GM18907 (cell line): ENCODE measurements around the gene NRG3.

Experiments
- ATAC-seq: cut with Tn5 transposase; IDR thresholded peaks from one replicate; pipeline ENCODE4 v1.9.1; 2021; ENCODE audit warnings: mild to moderate bottlenecking, moderate library complexity; ENCODE audit not compliant: unreplicated experiment

NRG3 gene

DNA sequence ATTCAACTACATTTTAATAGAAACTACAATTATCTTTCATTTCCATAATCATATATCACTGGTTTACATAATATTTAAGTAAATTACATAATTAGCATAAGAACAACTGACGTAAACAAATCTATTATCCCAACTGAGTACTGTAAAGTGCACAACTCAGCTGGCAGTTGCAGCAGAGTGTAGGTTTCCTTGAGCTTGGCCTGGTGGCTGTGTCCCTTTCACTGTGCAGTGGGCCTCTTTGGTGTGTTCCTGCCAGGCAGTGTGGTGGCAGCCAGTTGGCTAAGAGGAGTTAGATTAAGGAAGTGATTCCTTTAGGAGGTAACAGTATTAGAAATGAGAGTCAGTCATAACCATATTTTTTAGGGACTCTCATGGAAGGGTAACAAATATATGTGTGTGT, 7.0 kb downstream of the NRG3 start:
- no peak for ATAC-seq

DNA sequence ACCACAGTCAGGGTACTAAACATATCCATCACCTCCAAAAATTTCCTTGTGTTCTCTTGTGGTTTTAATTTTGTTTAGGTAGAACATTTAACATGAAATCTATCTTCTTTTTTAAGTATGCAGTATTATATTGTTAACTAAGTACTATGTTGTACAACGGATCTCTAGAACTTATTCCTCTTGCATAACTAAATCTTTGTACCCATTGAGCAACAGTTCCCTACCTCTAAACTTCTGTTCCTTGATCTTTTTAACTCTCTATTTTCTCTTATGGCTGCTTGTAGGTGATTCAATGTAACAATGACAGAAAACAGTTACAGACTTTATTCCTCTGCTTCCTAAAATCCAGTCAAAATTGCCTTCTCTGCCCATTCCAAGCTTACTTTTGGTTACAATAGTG, 9.9 kb downstream of the NRG3 start:
- no peak for ATAC-seq

DNA sequence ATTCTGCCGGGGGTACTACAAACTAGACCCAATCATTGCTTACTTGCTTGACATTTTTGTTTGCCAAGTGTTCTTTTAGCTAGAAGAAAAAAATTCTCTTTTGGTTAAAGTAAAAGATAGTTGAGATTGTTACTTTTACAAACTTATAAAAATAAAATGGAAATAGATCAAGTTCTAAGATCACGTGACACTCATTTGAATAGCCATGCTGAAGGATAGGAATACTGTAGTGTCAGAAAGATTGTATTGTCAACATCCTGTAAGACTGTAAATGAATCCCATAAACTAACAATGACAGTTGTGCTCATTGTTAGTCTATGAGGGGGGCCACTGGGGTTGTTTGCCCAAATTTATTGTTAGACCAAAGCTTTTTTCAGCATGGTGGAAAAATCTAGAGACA, 10.5 kb downstream of the NRG3 start:
- no peak for ATAC-seq

DNA sequence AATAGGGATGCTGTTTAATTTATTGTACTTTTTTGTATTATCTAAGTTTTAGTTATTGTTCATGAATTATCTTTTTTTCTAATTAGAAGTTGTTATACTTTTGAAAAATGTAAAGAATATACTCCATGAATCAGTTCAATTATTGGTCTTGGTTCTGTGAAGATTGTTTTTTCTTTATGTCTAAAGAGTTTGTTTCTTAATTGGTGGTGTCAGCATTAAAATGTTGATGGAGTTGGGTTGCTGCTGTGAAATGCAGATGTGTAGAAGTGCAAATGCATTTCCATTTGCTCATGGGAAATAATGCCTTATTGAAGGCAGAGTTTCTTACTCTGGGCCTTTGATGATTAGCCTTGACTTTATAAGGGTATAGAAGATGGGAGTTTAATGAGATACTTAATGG, 11.9 kb downstream of the NRG3 start:
- ATAC-seq: no peak

DNA sequence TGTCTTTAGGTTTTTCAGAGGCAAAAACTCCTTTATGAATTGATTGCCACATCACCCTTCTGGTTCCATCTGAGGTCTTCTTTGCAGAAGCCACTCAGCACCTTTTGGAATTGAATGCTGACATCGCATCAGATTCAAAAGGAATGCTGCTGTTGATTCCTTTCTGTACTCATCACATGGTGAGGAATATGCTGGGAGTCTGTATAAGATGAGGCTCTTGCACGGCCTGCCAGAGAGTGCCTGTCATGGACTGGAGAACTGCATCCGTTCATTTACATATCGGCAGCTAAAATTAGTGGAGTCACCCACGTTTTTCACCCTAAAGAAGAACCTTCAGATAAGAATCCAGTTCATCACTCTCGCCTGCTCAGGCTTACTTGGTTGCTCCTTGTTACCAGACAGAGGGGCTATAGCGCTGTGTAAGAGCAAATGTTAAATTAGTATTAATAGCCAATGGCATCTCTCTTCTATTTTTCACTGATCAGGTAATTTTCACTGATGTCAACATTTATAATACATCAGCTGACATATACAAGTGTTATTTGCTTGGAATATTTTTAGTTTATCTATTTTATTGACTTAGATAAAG, 14.3 kb downstream of the NRG3 start:
- no peak for ATAC-seq

DNA sequence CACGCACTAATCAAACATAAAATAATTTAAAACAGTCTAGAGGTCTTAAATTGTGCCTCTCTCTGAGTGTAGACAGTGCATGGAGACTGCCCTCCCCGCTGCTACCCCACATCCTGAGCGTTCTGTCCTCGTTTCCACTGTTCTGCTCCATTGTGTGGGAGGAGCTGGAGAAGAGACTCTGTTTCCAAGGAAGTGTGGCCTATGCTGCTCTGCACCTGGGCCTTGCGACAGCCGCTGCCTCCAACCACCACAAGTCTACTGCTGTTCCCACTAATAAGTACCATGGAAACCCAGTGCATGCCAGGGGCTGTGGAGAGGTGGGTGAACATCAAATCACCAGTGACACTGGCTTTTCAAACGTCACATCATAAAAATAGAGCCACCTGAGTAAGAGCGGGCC, 19.6 kb downstream of the NRG3 start:
- ATAC-seq: no peak

DNA sequence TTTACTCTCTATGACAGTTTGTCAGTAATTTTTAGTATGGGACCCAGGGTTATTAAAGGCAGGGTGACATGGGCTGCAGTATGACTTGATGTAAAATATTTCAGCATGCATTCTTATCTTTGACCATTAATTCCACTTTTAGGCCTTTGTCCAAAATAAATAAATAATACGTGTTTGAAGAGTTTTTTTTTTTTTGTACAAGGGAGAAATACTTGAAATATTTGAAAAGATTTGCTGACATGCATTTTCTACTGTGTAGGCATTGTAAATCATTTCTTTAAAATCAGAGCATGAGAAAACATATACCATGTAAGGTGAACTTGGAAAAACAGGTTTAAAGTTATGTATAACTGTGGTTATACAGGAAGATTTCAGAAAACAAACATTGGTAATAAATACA, 23.5 kb downstream of the NRG3 start:
- ATAC-seq: no peak

DNA sequence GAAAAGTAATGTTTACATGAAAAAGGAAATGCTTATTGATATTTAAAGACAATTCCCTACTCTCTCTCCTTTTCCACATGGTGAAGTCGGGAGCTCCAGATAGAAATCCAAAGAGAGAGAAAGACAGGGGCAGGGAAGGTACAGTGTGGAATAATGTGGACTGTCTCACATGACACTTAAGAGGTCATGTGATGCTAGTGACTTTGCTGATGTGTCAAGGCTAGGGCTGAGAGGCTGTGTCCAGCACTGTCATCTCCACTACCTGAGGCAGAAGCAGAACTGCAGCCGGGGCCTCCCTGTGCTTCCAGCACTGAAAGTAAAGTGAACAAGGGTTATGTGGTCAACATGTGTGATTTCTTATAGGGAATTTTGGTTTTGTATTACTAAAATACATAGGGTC, 26.0 kb downstream of the NRG3 start:
- no peak for ATAC-seq

DNA sequence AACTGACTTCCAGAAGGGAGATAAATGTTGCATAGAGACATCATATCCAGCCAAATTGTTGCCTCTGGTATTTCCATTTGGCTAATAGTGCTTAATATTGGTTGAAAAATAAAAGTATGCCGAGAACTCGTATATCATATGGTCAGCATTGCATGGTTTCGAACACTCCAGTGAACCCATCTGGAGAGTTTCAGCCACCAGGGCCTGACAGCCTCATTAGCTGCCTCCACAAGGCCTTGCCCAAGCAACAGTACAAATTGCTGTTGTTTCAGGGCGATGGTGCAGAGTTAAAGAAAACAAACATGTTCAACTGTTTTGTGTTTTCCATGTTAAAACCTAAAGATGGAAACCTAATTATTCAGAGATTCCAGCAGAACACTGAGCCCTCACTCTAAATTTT, 28.5 kb downstream of the NRG3 start:
- no peak for ATAC-seq

DNA sequence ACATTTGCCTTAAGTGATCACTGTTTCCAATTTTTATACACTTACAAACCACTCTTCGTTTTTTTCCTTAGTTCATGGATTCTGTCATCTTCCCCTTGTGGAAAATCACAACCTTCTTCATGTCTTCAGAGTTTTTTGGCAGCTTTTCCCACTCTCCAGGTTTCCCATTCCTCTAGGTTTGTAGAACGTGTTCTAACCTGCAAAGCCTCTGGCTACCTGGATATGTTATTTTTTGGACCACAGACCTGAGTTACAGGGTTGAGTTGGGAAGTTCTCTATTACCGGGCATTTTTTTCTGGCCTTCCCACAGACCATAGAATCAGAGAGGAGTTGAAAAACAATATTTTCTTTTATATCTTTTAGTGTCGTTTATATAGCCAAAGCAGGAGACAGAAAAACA, 30.2 kb downstream of the NRG3 start:
- no peak for ATAC-seq

DNA sequence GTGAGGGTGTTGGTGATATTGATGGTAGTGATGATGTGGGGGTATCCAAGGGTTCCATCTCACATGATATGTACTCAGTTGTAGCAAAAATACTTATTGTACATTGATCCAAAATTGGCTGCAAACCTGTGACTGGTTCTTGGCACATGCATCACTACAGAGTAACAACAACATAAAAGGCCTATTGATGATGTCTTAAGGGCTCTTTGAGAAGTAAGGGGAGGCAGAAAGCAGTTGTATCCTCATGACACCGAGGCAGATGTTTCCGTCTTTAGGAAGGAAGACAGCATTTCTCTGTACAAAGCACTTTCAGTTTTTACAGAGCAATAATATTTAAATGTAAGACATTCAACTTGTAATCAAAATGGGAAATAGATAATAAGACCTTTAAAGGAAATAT, 34.5 kb downstream of the NRG3 start:
- ATAC-seq: no peak

DNA sequence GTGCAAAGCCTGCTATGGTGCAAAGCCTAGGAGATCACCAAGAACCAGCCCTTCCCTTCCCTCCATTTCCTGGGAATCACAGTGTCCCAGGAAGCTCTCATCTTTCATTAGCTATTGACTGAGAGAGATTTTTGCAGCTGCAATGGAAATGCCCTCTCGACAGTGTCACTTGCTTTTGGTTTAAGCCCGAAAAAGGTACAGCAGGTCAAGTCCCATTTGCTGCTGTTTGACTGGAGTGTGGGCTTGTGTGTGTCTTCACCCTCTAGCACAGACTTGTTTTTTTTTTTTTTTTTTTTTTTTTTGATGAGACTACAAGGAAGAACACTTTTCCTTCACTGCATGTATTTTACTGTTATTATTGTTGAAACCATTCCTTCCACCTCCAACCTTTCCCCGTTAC, 36.3 kb downstream of the NRG3 start:
- no peak for ATAC-seq

DNA sequence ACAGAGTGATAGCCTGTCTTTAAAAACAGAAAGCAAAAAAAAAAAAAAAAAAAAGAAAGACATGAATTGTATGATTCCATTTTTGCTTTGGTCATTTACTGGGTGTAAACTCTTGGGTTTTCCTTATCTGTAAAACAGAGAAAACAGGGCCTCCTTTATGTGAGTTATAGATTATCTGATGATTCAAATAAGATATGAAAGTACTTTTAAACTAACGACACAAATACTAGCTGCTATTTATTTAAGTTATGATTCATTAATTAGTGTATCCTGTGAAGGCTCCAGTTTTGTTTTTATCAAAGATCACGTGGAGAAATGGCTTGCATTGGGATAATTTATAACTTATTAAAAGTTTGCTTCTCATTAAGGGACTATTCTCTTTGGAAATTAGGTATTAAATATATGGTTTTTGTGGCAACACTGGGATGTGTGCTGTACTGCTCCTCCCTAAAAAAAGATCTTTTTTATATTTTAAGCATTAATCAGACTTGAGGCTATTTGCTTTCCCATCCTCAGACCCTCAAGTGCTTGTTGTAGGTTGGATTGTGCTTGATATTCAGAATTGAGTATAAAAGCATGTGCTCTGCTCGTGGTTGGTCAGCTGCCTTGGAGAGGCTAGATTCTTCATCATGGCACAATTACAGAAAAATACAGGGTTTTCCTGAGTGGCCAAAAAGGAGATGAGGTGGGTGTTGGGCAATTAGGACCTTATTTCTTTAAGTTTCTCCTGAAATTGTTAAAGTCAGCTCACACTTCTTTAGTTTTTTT, 39.9 kb downstream of the NRG3 start:
- ATAC-seq: no peak

DNA sequence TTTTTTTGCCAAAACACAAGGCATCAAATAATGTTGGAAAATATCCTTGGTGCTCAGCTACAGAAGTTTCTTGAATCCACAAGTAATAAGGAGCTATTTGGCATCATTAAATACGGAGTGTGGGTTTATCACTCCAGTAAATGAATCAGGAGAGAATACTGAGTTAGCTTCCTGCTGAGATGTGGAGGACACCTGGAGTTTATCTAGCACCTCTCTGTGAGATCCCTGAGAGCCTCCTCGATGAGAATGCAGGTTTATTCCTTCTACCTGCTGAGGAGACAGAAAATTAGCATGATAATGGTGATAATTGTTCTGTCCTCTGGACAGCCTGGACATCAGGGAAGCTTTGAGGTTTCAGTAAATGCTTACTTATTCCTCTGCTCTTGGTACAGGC, 40.5 kb downstream of the NRG3 start:
- no peak for ATAC-seq

DNA sequence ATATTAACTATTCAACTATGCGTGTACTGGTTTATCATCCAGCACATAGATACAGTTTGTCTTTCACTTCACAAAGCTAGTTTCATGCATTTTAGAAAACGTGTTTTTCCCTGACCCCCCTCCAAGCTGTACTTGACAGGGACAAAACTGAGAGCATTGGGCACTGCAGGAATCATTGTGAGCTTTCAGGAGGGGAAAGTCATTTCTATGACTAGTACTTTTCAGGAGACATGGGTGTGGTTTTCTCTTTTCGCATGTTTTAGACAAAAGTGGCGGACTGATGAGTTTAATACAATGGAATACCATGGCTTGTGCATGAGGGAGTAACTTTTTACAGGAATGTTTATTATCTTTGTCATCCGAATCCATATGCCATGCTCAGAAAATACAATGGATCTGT, 42.7 kb downstream of the NRG3 start:
- ATAC-seq: no peak

DNA sequence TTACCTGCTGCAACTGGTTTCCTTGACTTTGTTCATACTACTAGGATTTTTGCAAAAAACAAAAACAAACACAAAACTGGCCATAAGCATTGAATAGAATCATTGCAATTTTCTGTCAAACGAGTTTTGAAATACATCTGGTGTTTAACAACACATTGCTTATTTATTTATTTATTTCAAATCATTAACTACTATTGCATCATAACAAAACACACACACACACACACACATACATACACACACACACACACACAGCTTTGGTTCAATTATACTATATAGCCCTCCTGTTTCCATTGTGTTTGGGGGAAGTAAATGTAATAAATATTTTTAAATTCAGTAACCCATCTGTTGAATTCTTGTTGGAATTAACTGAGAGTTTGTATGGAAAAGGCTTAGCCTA, 43.8 kb downstream of the NRG3 start:
- no peak for ATAC-seq

DNA sequence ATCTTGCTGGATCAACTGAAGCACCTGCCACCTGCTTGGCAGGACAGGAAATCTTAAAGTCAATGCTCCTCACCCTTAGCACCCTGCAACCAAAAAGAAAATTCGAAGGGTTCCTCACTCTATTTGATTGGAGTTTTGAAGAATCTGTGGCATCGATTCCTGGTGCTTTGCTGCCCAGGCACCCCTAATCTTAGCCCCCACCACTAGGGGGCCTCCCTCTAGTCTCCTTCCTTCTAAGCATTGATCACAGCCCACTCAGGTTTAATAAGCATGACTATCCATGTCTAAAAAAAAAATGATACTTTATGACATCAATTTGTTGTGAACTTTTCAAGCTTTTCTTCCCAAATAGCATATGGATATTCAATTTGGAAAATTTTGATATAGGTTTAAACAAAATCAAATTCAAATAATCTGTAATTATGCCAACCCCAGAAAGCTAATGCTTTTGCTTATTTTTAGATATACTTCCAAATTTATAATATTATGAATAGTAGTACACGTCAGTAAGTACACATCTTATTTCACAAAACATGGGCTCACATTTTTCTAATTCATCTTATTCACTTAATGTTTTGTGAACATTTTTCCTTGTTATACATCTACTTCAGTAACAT, 45.3 kb downstream of the NRG3 start:
- no peak for ATAC-seq

DNA sequence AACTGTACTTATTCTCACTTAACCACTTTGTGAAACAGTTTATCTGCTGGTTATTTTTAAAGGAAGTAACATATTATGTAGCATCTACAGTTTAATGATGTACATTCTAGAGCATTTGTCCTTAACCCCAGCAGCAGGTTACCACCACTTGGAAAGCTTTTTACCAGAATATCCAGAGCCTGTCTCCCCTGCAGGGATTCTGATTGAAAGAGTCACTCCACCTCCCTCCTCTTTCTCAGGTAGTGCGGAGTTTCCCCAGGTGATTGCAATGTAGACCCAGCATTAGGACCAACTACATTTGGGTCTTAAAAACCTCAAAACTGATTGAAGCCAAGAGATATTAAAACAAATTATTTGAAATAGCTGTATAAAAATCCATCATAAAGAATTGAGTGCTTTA, 53.1 kb downstream of the NRG3 start:
- ATAC-seq: no peak

DNA sequence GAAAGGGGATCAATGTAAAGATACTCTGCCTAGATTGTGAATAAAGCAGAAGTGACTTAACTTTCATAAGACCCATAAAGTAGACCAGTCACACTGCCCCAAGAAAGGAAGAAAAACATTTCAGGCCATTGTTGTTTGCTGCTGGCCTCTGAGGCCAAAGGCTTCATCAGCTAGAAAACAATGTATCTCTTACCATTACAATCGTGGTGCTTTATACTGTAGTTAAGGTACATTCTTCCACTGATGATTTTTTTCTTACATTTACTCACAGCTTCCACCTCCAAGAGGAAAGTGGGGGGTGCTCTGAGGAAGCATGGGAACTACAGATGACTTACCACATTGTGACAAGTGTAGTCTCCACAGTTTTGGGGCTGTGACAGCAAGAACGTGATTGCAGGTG, 68.6 kb downstream of the NRG3 start:
- ATAC-seq: no peak

DNA sequence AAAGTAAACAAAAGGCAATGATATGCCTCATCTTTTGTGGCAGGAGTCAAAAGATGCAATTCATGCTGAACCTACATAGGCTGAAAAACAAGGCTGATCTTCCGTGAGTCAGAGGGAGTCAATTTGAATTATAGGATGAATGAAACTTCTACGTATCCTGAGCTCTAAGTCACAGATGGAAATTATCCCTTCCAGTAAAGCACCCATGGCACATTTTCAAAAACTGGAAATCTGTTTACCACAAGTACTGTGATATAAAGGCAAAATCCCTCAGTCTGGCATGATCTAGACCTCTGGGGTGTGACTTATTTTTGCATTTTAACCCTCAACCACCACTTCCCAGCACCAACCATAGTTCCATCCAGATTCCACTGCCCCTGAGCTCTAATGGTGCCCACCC, 69.6 kb downstream of the NRG3 start:
- ATAC-seq: no peak

DNA sequence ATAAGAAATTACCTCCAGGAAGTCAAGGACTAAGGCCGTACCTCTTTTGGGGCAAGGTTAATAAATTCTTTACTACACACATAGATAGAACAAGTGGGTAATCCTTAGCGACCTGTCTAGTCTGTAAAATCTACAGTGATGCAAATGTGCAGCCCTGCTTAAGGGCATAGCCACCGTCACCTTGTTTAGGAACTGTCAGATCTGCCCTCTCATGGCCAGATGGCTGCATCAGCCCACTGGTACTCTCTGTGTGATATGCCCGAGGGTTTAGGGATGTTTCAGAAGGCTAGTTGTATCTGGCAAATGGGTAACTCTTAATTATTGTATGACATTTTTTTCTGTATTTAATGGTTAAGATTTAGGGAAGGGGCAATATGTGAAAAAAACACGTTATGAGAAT, 74.3 kb downstream of the NRG3 start:
- ATAC-seq: no peak

DNA sequence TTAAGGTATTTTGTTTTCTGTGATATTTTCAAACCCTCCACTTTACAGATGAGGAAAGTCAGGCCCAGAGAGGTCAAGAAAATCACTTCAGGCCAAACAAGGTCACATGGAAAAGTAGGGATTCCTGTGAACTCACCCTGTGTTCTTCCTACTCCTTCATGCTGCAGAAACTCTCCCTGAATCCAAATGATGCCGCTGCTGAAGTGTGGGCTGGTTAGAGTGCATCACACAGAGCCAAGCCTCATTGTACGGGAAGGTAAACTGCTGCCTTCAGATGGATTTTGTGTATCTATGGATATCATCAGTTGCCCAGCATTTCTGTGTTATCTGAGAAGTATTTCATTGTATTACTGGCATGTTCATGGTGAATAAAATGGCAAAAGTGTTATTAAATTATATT, 75.4 kb downstream of the NRG3 start:
- no peak for ATAC-seq

DNA sequence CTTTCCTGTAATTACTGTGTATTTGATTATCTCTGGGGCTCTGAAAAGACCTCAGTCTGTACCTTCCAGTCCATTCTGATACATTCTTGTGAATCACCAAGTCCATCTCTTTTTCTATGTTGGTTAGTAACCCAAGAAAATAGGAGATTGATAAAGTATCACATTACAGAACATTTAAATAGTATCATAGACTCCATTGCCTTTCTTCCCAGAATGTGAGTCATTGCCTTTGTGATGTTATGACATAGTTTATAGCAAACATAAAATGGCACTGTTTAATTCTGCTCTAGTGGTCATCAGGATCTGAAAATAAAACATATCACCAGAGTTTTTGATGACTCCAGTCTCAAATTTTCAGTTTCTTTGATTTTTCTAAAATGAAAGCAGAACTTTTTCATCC, 78.4 kb downstream of the NRG3 start:
- ATAC-seq: no peak
